IPS-18c (cell line): Measurements from ENCODE around the gene RPL39L.

Experiments
- H3K4me3 ChIP-seq: 2 replicates; pipeline ENCODE4 v1.7.0; 2013; ENCODE audit warnings: low read depth, mild to moderate bottlenecking, low read length, moderate library complexity; ENCODE audit not compliant: insufficient read depth
- H3K9me3 ChIP-seq: one replicate; pipeline ENCODE4 v1.6.1; 2013; ENCODE audit warnings: mild to moderate bottlenecking, low read length, moderate library complexity; ENCODE audit not compliant: control insufficient read depth, insufficient read depth

The RPL39L gene

GRCh38 chr3:187080799-187081450 is 58.4 kb downstream of the RPL39L start:
- no peaks in the 10 kb centered on the region for H3K9me3 ChIP-seq
- H3K4me3 ChIP-seq = no peak overlapping the region

GRCh38 chr3:187079090-187080022 is 59.9 kb downstream of the RPL39L start:
- Histone ChIP-seq H3K4me3 (no peak overlapping the region), H3K9me3 (no peaks in the 10 kb centered on the region)

DNA sequence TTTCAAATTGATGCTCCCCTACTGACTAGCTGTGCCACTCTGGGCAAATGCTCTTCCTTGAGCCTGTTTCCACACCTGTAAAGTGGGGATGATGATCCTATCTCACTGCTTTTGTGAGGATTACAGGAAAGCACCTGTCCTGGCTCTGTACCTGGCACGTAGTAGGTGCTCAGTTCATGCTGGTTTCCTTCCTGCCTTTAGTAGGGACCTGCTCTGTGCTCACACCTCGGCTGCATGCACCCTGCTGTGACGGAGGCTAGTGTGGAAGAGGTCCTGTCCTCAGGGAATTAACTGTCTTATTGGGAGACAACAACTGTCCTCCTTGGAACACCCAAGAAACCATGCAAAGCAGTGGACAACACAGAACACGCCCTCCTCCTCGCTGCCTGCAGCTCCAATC is 61.8 kb downstream of the RPL39L start:
- Histone ChIP-seq H3K4me3 (no peak overlapping the region), H3K9me3 (no peaks in the 10 kb centered on the region)

DNA sequence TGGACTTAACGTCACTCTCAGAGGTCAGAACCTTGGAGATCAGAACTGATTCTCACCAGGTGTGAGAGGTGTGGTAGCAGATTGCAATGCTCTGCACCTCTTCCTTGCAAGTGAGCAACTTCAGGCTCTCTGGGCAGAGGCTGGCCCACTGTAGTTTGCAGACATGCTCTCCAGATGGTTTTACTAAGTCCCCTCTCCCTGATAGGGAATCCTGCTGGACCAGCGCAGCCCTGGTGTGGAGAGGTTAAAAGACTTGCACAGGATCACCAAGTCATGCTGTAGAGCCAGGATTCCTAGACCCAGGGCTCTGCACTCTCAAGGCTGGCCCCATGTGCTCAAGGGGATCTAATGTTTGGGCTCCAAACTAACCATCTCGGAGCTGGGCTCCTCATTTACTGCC is 62.2 kb downstream of the RPL39L start:
- H3K9me3 ChIP-seq = no peaks in the 10 kb centered on the region
- H3K4me3 ChIP-seq = no peak overlapping the region

DNA sequence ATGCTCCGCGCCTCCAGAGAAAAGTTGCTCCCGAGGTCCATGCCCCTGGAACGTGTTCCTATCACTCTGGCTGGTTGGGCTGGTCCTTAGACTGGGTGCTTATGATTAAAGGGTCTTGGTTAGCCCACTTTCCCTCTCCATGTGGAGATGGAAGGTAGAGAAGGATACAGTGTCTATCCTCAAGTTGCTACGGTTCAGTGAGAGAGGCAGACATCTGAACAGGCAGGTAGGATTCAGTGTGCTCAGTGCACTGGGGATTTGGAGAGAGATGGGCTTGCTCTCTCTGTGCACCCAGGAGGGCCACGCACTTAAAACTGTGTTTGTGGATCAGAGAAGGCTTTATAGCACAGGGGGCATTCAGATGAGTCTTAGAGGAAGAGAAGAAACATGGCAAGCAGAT is 63.0 kb downstream of the RPL39L start:
- H3K9me3 ChIP-seq = no peaks in the 10 kb centered on the region
- no peak overlapping the region for H3K4me3 ChIP-seq

DNA sequence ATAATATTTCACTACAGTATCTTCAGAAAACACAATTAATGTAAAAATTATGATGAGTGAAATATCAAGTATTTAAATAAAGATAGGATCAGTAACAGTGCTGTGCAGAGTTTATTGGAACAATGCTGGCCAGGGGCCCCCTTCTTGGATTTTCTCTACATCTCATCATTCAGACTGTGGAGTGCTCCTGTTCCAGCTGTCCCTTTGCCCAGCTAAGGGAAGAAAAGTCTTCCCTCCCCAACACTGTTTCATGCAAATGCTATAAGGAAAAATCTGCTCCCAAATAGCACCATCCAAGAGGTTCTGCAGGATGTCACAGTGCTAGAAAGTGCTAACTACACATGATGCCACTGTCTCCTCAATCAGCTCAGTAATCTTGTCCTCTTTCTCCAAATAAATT is 64.5 kb downstream of the RPL39L start:
- Histone ChIP-seq H3K9me3 (no peaks in the 10 kb centered on the region), H3K4me3 (no peak overlapping the region)

GRCh38 chr3:187073581-187074098 is 65.7 kb downstream of the RPL39L start:
- H3K4me3 ChIP-seq = no peak overlapping the region
- no peaks in the 10 kb centered on the region for H3K9me3 ChIP-seq

DNA sequence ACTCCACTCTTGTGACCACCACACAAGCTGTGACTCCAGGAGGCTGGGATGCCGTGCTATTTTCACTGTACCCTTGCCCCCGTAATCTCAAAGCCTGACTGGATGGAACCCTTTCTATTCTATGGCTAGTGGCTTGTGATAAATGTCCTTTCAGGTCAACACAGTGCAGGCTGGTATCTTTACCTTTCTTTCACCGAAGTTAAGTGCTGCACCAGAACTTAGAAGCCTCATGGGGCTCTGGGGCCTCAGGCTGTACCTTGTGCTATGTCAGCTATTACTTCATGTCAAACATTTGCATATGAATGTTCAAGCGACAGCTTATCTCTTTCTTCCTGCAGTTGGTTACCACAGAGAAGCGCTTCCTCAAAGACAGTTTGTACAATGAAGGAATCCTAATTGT is 66.8 kb downstream of the RPL39L start:
- H3K4me3 ChIP-seq = no peak overlapping the region
- H3K9me3 ChIP-seq = no peaks in the 10 kb centered on the region

DNA sequence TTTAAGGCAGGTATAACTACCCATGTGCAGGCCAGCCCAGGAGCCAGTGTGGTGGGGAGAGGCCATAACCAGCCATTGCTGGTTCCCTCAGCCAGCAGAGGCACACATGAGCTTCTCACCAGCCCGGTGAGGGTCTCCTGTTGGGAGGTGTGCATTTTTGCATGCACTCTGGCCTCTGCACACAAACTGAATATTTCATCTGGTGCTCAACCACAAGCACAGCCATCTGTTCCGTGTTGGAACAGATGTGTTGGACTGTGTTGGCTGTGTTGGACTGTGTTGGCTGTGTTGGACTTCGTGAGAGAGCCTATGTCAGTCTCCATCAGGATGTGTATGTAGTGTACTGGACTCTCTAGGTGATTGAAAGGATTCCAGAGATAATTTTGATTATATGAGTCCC is 67.2 kb downstream of the RPL39L start:
- H3K9me3 ChIP-seq = no peaks in the 10 kb centered on the region
- no peak overlapping the region for H3K4me3 ChIP-seq
